HG02981 (cell line): ENCODE results near the gene TERT.
A peak's percentile ranks its signal among the peaks of the same experiment; 100 is the strongest.
"Not testable (repeated sequence)": the region's sequence is repeated elsewhere in the genome, so short reads cannot be mapped to it uniquely, and the experiment has no call there.

ENCODE experiments used
- ATAC-seq: cut with Tn5 transposase; IDR thresholded peaks from one replicate; pipeline ENCODE4 v1.9.1; 2021; ENCODE audit warnings: mild to moderate bottlenecking, moderate library complexity; ENCODE audit not compliant: unreplicated experiment

TERT gene

DNA sequence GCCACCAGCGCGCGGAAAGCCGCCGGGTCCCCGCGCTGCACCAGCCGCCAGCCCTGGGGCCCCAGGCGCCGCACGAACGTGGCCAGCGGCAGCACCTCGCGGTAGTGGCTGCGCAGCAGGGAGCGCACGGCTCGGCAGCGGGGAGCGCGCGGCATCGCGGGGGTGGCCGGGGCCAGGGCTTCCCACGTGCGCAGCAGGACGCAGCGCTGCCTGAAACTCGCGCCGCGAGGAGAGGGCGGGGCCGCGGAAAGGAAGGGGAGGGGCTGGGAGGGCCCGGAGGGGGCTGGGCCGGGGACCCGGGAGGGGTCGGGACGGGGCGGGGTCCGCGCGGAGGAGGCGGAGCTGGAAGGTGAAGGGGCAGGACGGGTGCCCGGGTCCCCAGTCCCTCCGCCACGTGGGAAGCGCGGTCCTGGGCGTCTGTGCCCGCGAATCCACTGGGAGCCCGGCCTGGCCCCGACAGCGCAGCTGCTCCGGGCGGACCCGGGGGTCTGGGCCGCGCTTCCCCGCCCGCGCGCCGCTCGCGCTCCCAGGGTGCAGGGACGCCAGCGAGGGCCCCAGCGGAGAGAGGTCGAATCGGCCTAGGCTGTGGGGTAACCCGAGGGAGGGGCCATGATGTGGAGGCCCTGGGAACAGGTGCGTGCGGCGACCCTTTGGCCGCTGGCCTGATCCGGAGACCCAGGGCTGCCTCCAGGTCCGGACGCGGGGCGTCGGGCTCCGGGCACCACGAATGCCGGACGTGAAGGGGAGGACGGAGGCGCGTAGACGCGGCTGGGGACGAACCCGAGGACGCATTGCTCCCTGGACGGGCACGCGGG is at the start of gene TERT:
TSS of gene TERT (minus strand) at position 234 of the 815 bp plus-strand sequence. CDS start at position 155, 79 bp downstream.
- no peak for ATAC-seq

DNA sequence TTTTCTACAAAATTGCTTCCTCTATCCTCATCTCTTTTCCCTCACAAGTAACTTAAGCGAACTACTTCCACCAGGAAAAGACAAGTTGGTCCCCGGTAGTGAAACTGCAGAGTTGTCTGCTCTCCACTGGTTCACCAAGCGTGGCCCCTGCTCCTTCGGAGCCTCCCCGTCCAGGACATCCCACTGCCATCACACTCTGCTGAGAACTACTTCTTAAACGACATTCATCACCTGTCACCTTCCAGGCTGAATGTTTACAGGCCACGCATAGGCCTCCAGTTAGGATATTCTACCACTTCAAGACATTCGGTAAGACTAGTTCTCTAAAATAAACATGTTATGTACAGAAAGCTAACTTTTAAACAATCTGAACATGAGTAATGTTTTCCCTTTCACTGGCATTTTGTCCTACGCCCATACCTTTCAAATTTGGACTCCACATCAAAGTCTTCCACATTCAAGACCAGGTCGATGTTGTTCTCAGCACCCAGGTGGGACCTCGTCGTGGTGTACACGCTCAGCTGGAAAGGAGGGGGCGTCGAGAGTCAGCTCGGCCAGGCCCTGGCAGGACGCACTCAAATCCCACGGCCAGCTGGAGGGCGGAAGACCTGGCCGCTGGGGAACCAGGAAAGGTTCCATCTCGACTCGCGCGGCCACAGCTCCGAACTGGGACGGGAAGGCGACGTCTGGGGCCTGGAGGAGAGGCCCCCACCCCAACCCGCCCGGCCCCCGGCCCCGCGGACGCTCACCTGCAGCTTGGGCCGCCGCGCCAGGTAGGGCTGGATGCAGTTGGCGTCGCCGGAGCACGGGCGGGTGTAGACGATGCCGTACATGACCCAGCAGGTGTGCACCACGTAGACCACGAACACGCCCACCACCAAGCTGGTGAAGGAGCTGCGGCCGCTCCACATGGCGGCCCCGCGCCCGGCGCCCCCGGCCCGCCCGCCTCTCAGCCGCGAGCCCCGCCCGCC is 49.3 kb upstream of the TERT start:
- peak; percentile 10 for ATAC-seq

DNA sequence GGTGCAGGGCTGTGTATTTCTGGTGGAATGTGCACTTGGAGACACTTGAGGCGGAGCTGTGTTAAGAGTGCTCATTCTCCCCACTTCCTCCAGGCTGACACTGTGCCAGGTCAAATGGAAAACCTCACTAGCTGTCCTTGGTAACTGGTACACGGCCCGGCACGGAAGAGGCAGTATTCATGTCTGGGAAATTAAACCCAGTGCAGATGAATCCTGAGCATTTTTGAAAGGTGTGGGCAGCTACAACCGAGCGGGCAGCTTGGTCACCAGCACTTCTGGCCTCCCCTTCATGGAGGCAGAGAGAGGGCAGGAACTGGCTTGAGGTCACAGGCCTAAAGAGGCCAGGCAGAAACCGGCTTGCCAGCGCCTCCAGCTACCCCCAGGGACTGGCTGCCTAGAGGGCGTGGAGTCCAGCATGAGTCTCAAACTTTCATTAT is 48.5 kb upstream of the TERT start:
- ATAC-seq: no peak

DNA sequence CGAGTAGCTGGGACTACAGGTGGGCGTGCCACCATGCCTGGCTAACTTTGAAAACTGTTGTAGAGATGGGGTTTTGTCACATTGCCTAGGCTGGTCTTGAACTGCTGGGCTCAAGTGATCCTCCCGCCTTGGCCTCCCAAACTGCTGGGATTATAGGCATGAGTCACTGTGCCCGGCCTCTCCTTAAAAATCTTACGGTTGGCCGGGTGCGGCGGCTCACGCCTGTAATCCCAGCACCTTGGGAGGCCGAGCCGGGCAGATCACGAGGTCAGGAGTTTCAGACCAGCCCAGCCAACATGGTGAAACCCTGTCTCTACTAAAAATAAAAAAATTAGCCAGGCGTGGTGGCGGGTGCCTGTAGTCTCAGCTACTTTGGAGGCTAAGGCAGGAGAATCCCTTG is 47.8 kb upstream of the TERT start:
- not testable (repeated sequence) for ATAC-seq

DNA sequence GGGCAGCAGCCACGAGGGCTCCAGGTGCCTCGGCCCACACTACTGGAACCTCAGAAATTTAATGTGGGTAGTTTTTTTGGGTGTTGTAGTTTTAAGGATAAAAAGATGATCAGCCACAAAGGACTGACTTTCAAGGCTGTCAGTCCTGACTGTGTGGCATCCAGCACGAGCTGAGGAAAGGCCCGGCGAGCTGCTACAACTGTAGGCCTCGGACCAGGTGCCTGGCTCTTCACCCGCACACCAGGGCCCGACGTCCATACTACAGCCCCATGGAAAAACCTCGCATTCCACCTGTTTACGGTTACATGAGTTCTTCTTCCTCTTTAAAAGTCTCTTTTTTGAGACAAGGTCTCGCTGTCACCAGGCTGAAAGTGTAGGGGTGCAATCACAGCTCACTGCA is 47.4 kb upstream of the TERT start:
- no peak for ATAC-seq

DNA sequence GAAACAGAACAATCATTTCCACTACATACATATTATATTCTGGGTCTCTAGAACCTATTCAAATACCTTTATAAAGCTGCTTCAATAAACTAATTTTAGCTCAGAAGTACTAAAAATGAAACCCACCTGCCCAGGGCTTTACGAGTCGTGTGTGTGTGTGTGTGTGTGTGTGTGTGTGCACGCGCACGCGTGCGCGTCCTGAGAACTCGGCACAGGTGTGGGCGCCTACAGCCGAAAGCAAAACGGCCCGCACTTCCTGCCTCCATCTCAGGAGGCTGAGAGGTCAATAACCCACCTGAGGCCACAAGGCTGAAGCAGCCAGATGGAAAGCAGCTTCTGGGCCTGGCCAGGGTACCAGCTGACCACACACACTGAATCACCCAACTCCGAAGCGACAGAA is 47.0 kb upstream of the TERT start:
- no peak for ATAC-seq

DNA sequence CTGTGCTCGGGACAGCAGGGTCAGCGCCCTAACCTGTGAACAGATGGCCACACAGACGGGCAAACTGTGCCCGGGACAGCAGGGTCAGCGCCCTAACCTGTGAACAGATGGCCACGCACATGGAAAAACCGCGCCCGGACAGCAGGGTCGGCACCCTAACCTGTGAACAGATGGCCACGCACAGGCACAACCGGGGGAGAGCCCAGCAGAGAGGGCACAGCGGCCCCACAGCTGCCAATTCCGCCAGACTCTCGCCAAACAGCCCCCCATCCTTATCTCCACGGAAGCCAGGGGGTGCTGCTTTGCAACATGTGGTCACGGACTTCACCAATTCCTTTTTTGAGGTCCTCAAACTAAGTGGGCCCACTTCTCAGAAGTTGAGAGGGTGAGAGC is 44.9 kb upstream of the TERT start:
- not testable (repeated sequence) for ATAC-seq

DNA sequence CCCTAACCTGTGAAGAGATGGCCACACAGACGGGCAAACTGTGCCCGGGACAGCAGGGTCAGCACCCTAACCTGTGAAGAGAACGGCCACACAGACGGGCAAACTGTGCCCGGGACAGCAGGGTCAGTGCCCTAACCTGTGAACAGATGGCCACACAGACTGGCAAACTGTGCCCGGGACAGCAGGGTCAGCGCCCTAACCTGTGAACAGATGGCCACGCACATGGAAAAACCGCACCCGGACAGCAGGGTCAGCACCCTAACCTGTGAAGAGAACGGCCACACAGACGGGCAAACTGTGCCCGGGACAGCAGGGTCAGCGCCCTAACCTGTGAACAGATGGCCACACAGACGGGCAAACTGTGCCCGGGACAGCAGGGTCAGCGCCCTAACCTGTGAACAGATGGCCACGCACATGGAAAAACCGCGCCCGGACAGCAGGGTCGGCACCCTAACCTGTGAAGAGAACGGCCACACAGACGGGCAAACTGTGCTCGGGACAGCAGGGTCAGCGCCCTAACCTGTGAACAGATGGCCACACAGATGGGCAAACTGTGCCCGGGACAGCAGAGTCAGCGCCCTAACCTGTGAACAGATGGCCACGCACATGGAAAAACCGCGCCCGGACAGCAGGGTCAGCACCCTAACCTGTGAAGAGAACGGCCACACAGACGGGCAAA is 44.4 kb upstream of the TERT start:
- not testable (repeated sequence) for ATAC-seq

DNA sequence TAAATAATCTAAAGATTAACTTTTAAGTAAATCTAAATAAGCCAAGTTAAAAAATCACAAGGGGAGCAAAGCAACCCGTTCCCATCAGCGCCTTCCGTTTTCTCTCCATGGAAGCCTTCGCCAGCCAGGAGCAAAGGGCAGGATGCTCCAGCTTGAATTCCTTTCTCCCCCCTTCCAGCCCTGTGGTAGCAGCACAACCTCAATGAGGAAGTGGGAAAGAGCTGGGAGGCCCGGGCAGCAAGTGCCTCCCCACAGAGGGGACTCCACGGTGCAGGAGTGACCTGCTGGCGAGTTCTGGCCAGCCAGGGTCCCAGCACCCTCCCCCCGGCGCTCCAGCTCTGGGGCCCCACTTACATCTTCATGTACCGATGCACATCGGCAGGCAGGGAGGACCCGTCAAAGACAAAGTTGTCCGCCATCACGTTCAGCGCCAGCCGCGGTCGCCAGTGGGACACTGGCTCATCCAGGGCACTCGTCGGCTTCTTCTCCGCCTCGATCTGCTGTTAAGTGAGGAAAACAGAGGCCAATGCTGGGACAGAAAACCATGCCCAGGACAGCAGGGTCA is 43.7 kb upstream of the TERT start:
- no peak for ATAC-seq

DNA sequence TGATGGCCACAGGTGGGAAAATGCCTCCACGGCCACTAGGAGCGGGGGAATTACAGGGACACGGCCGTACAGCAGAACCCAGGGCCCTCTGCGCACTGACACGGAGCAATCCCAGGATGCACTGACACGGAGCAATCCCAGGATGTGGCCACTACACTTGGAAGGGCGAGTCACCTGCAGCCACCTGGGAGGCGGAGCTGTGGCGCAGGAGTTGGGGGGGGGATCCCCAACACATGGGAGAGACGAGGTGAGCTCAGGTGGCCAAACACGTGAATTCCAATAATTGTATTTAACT is 43.3 kb upstream of the TERT start:
- no peak for ATAC-seq

DNA sequence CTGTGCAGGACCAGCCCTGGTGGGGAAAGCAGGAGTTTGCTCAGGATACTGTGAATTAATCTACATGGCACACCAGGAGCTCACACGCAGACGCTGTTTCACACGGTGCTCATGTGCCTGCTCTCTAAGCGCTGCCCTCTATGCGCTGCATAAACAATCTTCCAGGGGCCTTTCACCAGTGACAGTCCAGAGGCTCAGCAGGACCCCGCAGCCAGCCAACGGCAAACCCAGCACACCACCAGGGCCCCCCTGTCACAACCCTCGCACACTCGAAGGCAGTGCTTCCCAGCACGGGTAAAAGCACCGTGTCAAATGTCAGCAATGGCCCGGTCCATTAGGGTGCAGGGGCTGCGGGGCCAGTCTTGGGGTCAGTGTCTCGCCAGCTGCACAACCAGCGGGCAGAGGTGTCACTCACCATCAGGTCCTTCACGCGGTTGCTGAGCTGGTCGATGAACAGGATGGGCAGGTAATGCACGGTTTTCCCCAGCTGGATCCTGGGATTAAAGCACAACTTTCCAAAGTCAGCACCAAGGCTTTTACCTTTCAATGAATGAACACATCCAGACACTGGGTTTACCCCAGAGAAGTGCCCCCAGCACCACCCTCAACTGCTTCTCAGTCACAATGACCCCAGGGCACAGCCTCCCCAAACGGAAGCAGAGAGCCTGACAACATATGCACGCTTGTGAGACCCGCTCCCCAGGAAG is 42.8 kb upstream of the TERT start:
- no peak for ATAC-seq

DNA sequence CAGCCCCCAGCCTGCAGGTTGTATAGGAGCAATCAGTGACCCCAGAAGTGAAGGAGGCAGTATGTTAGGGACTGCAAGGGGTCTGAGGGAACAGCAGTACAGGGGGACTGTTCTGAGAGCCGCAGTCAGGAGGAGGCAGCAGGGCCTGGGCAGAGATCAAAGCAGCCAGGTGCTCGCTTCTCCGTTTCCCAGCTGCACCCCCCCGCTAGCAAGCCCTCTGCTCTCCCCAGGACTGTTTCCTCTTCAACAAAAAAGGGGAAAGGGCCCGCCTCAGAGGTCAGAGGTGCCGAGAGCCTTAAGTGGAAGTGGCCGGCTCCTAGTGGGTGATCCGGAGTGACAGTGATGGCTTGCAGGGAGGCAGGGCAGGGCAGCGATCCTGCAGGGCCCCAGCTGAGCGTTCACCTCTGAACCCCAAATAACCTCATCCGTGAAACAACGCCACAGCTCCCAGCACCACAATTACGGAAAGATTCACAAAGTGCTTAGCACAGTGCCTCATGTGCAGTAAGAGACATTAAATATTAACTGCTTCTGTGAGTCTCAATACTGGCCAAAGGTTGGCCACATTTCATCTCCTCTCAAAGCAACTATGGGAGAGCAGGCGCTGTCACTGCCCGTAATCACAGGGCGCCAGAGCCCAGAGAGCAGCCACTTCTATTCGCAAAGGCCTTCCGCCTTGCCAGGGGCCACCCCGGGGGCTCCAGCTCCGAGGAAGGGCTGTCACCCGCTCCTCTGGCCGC is 42.1 kb upstream of the TERT start:
- no peak for ATAC-seq

DNA sequence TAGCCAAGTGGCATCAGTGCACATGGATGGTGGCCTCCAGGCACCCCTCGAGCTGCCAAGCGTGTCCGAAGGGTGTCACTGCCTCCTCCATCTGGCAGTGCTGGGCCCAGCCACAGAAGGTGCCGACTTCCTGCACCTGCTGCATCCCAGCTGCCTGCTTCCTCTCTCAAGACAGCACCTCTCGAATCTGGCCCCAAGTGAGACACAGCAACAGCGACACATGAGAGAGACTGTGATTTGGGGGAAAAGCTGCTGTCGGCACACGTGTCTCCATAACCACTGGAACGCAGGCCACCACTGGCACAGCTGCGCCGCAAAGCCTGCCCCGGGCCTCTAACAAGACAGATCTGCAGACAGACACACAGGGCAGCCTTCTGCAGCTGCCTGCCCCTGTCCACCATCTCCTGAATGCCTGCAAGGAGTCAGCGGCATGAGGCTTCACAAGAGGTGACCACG is 41.3 kb upstream of the TERT start:
- ATAC-seq: no peak

DNA sequence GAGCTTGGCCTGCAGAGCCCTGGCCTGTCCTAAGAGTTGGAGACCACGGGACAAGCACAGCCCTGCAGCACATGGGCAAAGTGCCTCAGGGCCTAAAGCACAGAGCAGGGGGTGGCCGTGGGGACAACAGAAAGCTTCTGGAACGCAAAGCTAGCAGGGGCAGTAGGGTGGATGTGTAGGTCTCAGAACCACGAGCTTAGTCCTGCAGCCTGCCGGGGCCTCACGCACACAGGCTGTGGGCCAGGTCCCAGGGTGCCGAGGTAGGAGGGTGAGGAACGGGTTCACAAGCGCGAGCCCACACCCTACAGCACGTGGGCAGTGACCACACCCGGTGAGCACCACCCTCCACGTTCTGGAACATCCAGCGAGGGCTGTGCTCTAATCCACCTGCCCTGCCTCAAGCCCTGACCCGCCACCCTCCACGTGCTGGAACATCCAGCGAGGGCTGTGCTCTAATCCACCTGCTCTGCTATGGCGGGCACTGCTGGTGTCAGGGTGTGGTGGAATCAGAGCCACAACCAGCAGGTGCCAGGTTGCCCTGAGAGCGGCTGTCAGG is 40.8 kb upstream of the TERT start:
- ATAC-seq: no peak

DNA sequence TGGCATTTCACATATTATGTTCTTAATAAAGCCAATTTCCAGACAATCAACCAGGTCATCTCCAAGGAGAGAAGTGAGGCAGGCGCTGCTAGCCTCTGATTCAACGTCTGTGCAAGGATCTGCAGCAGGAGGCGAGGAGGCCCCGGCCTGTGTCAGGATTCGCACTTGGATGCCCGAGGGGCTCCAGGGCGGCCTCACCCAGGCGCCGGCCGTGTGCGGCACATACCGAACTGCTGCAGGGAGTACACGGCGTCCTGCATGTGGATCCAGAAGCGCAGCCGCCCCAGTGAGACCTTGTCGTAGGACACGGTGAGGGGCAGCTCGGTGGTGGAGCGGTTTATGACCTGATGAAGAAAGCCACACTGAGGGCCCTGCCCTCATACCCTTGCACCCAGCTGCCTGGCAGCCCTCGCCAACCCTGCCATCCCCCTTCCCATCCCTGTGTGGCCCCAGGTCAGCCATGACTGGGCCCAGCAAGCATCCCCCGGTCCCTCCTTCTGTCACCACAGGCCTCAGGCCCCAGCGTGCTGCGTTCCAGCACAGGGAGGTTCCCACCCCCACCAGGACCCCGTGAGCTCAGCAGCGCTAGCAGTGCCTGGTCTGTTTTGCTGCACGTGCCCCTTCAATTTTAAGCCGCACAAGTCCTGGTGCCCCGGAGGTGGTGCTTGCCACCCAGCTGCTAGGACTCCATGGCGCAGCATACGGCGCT is 40.1 kb upstream of the TERT start:
- no peak for ATAC-seq

DNA sequence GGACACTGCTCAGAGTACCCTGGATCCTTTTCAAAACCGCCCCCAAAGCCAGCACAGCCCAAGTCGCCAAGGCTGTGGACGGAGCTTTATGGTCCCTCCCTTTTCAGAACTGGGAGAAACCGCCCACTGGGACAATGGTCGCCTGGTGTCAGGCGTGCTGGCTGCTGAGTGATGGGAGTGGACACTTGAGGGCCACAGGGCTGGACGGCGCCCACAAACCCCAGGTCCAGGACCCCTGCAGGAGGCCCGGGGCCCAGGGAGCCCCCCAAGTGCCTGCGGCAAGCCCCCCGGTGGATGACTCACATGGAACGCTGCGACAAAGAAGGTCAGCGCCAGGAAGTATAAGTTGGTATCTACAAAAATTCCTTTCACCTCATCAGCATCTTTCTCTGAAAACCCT is 39.1 kb upstream of the TERT start:
- ATAC-seq: no peak

DNA sequence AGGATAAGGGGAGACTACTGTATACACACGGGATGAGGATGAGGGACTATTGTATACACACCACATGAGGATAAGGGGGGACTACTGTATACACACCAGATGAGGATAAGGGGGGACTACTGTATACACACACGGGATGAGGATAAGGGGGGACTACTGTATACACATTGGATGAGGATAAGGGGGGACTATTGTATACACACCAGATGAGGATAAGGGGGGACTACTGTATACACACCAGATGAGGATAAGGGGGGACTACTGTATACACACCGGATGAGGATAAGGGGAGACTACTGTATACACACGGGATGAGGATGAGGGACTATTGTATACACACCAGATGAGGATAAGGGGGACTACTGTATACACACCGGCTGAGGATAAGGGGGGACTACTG is 38.4 kb upstream of the TERT start:
- not testable (repeated sequence) for ATAC-seq

DNA sequence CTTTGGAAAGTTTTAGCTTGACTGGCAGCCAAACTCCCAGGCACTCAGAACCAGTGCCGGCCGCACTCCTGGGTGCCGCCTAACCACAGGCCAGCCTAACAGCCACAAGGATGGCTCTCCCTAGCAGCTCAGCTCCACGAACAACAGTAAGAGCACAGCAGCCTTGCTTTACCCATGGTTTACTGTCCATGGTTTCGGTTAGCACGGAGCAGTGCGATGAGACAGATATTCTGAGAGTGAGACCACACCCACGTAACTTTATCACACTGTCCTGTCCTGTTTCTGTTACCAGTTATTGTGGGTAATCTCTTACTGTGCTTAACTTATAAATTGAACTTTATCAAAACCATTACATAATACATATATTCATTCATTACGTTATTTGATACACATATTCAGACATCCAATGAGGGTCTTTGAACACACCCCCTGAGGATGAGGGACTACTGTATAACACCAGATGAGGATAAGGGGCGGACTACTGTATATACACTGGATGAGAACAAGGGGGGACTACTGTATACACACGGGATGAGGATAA is 37.7 kb upstream of the TERT start:
- no peak for ATAC-seq
